Brain pericyte (primary cell): ENCODE measurements around the gene ISCU.
A peak's percentile ranks its signal among the peaks of the same experiment; 100 is the strongest.
"Not testable (repeated sequence)": the region's sequence is repeated elsewhere in the genome, so short reads cannot be mapped to it uniquely, and the experiment has no call there.

Experiments
- DNase-seq: peaks from one replicate; pipeline ENCODE4 v3.0.0-alpha.2; 2012; ENCODE audit warnings: low read depth, low spot score

The ISCU gene

DNA sequence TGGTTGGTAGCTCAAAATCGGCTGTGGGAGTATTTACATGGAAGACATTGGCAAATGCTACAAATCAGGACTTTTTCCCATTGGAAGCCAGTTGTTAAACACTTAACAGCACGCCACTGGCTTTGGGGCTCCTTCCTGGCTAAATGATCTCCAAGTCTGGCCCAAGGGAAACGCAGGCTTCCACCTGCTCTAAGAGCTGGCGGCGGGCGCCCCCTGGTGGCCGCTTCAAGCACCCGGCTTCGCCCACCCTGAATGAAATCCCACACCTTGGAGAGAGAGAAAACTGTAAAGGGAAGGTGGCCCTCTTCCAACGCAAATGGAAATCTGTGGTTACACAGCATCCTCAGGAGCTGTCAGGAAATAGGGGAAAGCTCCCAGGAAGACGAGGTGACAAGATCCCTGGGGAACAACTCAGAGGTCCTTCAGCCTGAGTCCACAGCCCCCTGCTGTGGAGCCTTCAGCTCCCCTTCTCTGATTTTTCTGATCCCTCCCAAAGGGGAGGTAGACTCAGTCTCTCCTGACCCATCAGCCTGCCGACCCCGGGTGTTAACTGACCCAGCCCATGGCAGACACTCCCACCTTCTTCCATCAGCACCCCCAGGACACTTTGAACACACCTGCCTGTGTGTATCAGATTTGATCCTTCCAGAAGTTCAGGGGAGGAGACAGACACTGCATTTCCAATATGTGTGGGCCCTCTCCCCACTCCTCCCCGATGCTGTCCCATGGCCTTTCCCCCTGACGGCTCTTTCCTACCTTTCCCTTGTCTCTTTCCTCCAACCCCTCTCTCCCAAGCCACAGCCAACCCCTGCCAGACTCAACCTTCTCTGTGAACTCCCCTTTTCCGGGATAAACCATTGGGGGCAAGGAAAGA is 55.9 kb downstream of the ISCU start:
- DNase-seq: peak; percentile 45

DNA sequence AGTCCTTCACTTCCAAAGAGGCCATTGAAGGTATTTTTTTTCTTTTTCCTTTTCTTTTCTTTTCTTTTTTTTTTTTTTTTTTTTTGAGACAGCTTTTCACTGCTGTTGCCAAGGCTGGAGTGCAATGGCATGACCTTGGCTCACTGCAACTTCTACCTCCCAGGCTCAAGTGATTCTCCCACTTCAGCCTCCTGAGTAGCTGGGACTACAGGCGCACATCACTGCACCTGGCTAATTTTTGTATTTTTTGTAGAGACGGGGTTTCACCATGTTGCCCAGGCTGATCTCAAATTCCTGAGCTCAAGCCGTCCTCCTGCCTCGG is 56.5 kb downstream of the ISCU start:
- not testable (repeated sequence) for DNase-seq
